Tibial nerve (tissue), 4 donors: ENCODE data around the gene CCDC57. TPM values are rescaled to one million over a fixed set of nuclear protein-coding genes. Genes with fewer than 3 reads are reported as not detected.

Experiments used
- DNase-seq, 2 donors: peaks; one replicate each; pipeline ENCODE4 v3.0.0-alpha.2; 2019; ENCODE audit warnings: low spot score in 2 of 2
- H3K27ac ChIP-seq, 4 donors: fragments of 200-600 bp; sonication (generic) in 3 of 4; one replicate each; pipeline ENCODE4 v1.5.1; 2017 to 2019; ENCODE audit warnings: mild to moderate bottlenecking in 1 of 4
- H3K27me3 ChIP-seq, 2 donors: fragments of 200-600 bp; sonication (generic) in 1 of 2; one replicate each; pipeline versions ENCODE4 v1.5.1 to v1.6.0; 2017 to 2019
- H3K36me3 ChIP-seq, 3 donors: fragments of 200-600 bp; sonication (generic); one replicate each; pipeline ENCODE4 v1.5.1; 2018 to 2019
- H3K4me1 ChIP-seq, 4 donors: fragments of 200-600 bp; sonication (generic) in 3 of 4; one replicate each; pipeline ENCODE4 v1.5.1; 2017 to 2019
- H3K4me3 ChIP-seq, 4 donors: fragments of 200-600 bp; sonication (generic) in 3 of 4; one replicate each; pipeline ENCODE4 v1.5.1; 2017 to 2019; ENCODE audit warnings: mild to moderate bottlenecking in 1 of 4, moderate library complexity in 1 of 4
- H3K9me3 ChIP-seq, 4 donors: fragments of 200-600 bp; sonication (generic) in 3 of 4; one replicate each; pipeline ENCODE4 v1.5.1; 2017 to 2019
- CTCF ChIP-seq, 5 experiments: fragments of 200-600 bp in 3 of 5; fragments of 450-650 bp in 2 of 5; sonication (generic) in 3 of 5; IDR thresholded peaks; one replicate each; pipeline ENCODE4 v1.5.1; 2016 to 2019; ENCODE audit warnings: antibody characterized with exemption in 5 of 5, mild to moderate bottlenecking in 3 of 5, moderate library complexity in 2 of 5
- EP300 ChIP-seq, 2 donors: sonication (generic); formaldehyde crosslinking; IDR thresholded peaks; one replicate each; pipeline ENCODE4 v1.6.1; 2017; ENCODE audit warnings: antibody characterized with exemption in 2 of 2, mild to moderate bottlenecking in 1 of 2
- POLR2A ChIP-seq, 2 donors: fragments of 450-650 bp; IDR thresholded peaks; one replicate each; pipeline ENCODE4 v1.6.1; 2017; ENCODE audit warnings: antibody characterized with exemption in 2 of 2, mild to moderate bottlenecking in 2 of 2, moderate library complexity in 2 of 2
- WGBS, 2 donors: methylation state at CpG; one replicate each; pipeline ENCODE4 v1.1.5; 2018; 5-methylcytosine and 5-hydroxymethylcytosine counted together
- total RNA-seq, 4 donors: library from RNA; depleted of rRNA; stranded (reverse); fragments of >200 nt; gene quantifications; one replicate each; pipeline ENCODE4 v1.1.0, GENCODE V29; 2016

The CCDC57 gene
- total RNA-seq, 4 donors from 2014 or later, result 33.5 to 91.2 (median 47.9) TPM

DNA sequence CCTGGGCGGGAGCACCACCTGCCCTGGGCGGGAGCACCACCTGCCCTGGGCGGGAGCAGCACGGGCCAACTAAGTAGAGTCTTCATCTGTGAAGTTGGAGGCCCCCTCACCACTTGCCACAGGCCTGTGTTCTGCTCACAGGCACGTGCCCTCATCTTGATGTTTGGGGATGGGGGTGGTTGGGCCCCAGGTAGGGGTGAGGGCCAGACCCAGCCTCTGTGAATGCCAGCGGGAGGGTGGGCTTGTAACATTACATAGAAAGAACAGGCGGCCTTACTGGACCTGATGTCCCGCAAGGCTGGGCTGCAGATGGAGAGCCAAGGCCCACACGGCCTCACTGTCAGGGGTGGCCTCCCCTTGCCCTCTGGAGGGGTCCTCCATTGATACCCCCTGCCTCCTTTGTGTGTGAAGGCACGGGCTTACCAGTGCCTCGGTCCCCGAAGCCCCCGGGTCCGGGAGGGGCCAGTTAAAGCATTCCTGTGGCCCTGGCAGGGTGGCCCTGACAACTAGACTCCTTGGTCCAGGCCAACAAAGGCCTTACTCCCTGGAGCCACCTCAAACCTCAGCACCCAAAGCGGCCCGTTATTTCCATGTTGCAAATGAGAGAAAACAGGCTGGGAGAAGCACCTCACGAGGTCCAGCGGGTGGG lies 15.1 kb upstream of the CCDC57 start:
- DNase-seq, result no peak
- Histone ChIP-seq H3K36me3 (no peaks in the 10 kb centered on the region), H3K9me3 (no peaks in the 10 kb centered on the region), H3K27ac (peak overlapping the region in 3 of 4 donors; percentile 56 to 94 (median 94)), H3K4me1 (peaks cover 0 to 42% (median 29%) of the 10 kb centered on the region in 4 donors), H3K4me3 (peak overlapping the region; percentile 21 to 73 (median 42)), H3K27me3 (peaks cover 0 to 14% of the 10 kb centered on the region in 2 donors)
- 64 to 77% methylated on average over 14 to 16 of the region's 18 CpGs for WGBS, 2 donors
- TF ChIP-seq CTCF (IDR thresholded peaks at IDR 0.05), result no peak
- no peak for TF ChIP-seq EP300 (IDR thresholded peaks at IDR 0.05)
- TF ChIP-seq POLR2A (IDR thresholded peaks at IDR 0.05), result no peak

GRCh38 chr17:82226809-82227628 lies 14.4 kb upstream of the CCDC57 start:
- Histone ChIP-seq H3K4me3 (no peak overlapping the region), H3K36me3 (no peaks in the 10 kb centered on the region), H3K27ac (no peak overlapping the region), H3K27me3 (peaks cover 0 to 14% of the 10 kb centered on the region in 2 donors), H3K4me1 (peaks cover 0 to 35% (median 23%) of the 10 kb centered on the region in 4 donors), H3K9me3 (no peaks in the 10 kb centered on the region)
- TF ChIP-seq EP300 (IDR thresholded peaks at IDR 0.05) (no peak), CTCF (IDR thresholded peaks at IDR 0.05) (no peak), POLR2A (IDR thresholded peaks at IDR 0.05) (no peak)
- DNase-seq, result no peak
- WGBS, 2 donors, result 86 to 88% methylated on average over 8 to 10 of the region's 16 CpGs

DNA sequence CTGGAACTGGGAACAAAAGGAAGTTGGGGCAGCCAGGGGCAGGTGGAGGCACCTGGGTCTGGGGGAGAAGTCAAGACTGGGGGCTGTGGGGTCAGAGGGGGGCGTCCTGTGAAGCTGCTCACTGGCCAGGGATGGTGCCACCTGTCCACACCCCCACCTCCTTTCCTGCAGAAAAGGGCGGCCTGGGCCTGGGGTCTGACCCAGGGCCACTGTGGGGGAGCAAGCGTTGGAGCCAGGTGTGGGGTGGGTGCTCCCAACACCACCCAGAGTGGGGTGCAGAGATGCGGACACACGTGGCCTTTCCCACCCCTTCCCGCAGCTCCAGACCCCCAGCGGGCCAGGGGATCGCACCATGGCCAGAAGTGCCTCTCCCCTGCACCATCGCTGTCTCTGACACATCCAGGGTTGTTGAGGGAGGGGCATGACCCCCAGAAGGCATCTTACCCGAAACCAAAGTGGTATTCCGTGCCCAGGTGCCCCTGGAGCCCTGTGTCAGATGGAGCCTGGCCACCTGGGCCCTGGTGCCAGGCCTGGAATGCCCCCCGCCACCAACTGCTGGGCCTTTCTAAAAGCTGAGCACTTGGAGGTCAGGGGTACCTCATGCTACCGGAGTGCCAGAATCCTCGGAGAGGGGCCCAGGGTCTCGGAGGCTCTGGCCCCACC lies 13.6 kb upstream of the CCDC57 start:
- Histone ChIP-seq H3K27ac (no peak overlapping the region), H3K4me3 (no peak overlapping the region), H3K27me3 (peaks cover 0 to 14% of the 10 kb centered on the region in 2 donors), H3K4me1 (peaks cover 0 to 27% (median 17%) of the 10 kb centered on the region in 4 donors), H3K9me3 (no peaks in the 10 kb centered on the region), H3K36me3 (no peaks in the 10 kb centered on the region)
- WGBS, 2 donors, result 67 to 77% methylated on average over 6 to 11 of the region's 15 CpGs
- TF ChIP-seq EP300 (IDR thresholded peaks at IDR 0.05), result no peak
- no peak for TF ChIP-seq POLR2A (IDR thresholded peaks at IDR 0.05)
- TF ChIP-seq CTCF (IDR thresholded peaks at IDR 0.05), result no peak
- DNase-seq, result no peak

DNA sequence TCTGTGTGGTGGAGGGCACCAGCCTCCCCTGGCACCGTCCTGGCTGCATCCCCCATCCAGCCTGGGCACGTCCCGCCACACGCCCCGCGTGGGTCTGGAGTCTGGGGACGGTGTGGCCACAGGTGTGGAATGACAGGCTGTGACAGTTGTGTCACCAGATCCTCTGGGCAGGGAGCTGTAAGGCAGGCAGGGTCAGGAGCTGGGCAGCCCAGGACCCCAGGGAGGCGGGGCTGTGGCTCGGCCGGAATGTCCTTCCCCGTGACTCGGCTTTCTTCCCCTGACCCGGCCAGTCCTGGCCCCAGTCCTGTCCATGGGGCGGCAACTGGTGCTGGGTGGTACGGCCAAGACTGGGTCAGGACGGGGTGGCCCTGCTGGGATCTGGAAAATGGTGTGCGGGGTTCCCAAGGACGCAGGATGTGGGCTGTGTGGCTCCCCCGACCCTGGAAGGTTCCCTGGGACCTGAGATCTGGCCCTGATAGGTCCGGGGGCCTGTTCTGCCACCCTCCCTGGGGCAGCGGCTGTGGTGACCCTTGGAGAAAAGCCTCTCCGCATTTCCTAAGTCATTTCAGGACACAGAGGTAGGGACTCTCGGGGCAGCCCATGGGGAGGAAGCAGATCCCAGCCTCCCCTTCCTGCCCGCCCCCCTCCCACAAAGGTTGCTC lies 12.9 kb upstream of the CCDC57 start:
- TF ChIP-seq EP300 (IDR thresholded peaks at IDR 0.05), result no peak
- TF ChIP-seq CTCF (IDR thresholded peaks at IDR 0.05), result no peak
- TF ChIP-seq POLR2A (IDR thresholded peaks at IDR 0.05), result no peak
- no peak for DNase-seq

More for the DNA sequence above, 12.9 kb upstream of the CCDC57 start:
- H3K9me3 ChIP-seq, result no peaks in the 10 kb centered on the region
- H3K4me1 ChIP-seq, result peaks cover 0 to 21% (median 13%) of the 10 kb centered on the region in 4 donors
- no peak overlapping the region for H3K27ac ChIP-seq
- peaks cover 0 to 14% of the 10 kb centered on the region in 2 donors for H3K27me3 ChIP-seq
- no peak overlapping the region for H3K4me3 ChIP-seq
- no peaks in the 10 kb centered on the region for H3K36me3 ChIP-seq
- 64 to 71% methylated on average over 16 to 23 of the region's 24 CpGs for WGBS, 2 donors
